ENCODE measurements around the gene MTMR10.

GRCh38 chr15:30958219-30958618 is 33.2 kb downstream of the MTMR10 start:
- TF ChIP-seq EZH2 (optimal IDR thresholded peaks at IDR 0.05; ENCODE audit: low read depth, low read length) (no peak), CTCF (IDR thresholded peaks at IDR 0.05; ENCODE audit: low read length) (no peak), EZH2phosphoT487 (IDR thresholded peaks at IDR 0.05; ENCODE audit: low read length) (no peak)
